Muscle of arm (tissue), 12 donors: Measurements from ENCODE around the gene PIGM. TPM values are rescaled to one million over a fixed set of nuclear protein-coding genes. Genes with fewer than 3 reads are reported as not detected.
A peak's percentile ranks its signal among the peaks of the same experiment; 100 is the strongest.
"Not testable (repeated sequence)": the region's sequence is repeated elsewhere in the genome, so short reads cannot be mapped to it uniquely, and the experiment has no call there.

Experiments
- DNase-seq: peaks from one replicate; pipeline ENCODE4 v3.0.0-alpha.2; 2013
- polyA plus RNA-seq, 12 donors: library from polyadenylated mRNA; unstranded; fragments of 120-200 nt; gene quantifications; one replicate each; pipeline ENCODE4 v1.2.1, GENCODE V29; 2013; ENCODE audit not compliant: insufficient read length in 12 of 12

The PIGM gene
- polyA plus RNA-seq, 12 donors, result 4.3 to 7.7 (median 6.0) TPM; not detected in 1

GRCh38 chr1:160064164-160064563, 32.4 kb upstream of the PIGM start:
- no peak for DNase-seq

- no peak for DNase-seq
Observed at GRCh38 chr1:160063176-160063575, 31.4 kb upstream of the PIGM start.

GRCh38 chr1:160062230-160062532, 30.4 kb upstream of the PIGM start:
- DNase-seq, result no peak

- no peak for DNase-seq
Observed at GRCh38 chr1:160061369-160062229, 29.8 kb upstream of the PIGM start.

- DNase-seq, result no peak
Observed at GRCh38 chr1:160058087-160058486, 26.3 kb upstream of the PIGM start.

- DNase-seq, result no peak
Observed at GRCh38 chr1:160056648-160057169, 24.9 kb upstream of the PIGM start.

GRCh38 chr1:160053548-160054365, 22.0 kb upstream of the PIGM start:
- DNase-seq, result no peak

- DNase-seq, result no peak
Observed at GRCh38 chr1:160052936-160053335, 21.1 kb upstream of the PIGM start.

GRCh38 chr1:160050619-160051018, 18.8 kb upstream of the PIGM start:
- no peak for DNase-seq

- not testable (repeated sequence) for DNase-seq
Observed at GRCh38 chr1:160050182-160050581, 18.4 kb upstream of the PIGM start.

GRCh38 chr1:160049101-160049500, 17.3 kb upstream of the PIGM start:
- DNase-seq, result no peak

- no peak for DNase-seq
Observed at GRCh38 chr1:160048335-160048734, 16.5 kb upstream of the PIGM start.

GRCh38 chr1:160047111-160047991, 15.6 kb upstream of the PIGM start:
- no peak for DNase-seq

- DNase-seq, result peak; percentile 27
Observed at GRCh38 chr1:160046494-160047110, 14.8 kb upstream of the PIGM start.

- DNase-seq, result no peak
Observed at GRCh38 chr1:160045653-160046052, 13.9 kb upstream of the PIGM start.

- no peak for DNase-seq
Observed at GRCh38 chr1:160043543-160043942, 11.8 kb upstream of the PIGM start.

- no peak for DNase-seq
Observed at GRCh38 chr1:160040476-160040875, 8.7 kb upstream of the PIGM start.

- peak; percentile 7 for DNase-seq
Observed at GRCh38 chr1:160032165-160032820, 503 bp upstream of the PIGM start.

GRCh38 chr1:160030657-160031364, 979 bp downstream of the PIGM start:
- DNase-seq, result no peak

- no peak for DNase-seq
Observed at GRCh38 chr1:160028426-160028825, 3.4 kb downstream of the PIGM start.
